Dermis microvascular lymphatic vessel endothelial cell (primary cell): ENCODE data around the gene MNS1. TPM values are rescaled to one million over a fixed set of nuclear protein-coding genes. Genes with fewer than 3 reads are reported as not detected.
"Not testable (repeated sequence)": the region's sequence is repeated elsewhere in the genome, so short reads cannot be mapped to it uniquely, and the experiment has no call there.

Source experiments
- DNase-seq, 2 donors: peaks; one replicate each; pipeline versions ENCODE4 v3.0.0 to v3.0.0-alpha.2; 2010; ENCODE audit warnings: low read depth in 2 of 2
- total RNA-seq: library from RNA; depleted of rRNA; stranded (reverse); fragments of >200 nt; gene quantifications from 2 replicates; pipeline ENCODE4 v1.2.1, GENCODE V29; 2014

Gene MNS1
- 0.13 TPM in 2 replicates for total RNA-seq

- DNase-seq: peak; percentile 95 to 96
Measured at GRCh38 chr15:56464893-56465520, at the start of gene MNS1. Gene MNS1 (minus strand): TSS chr15:56465137. CDS start chr15:56464972, 165 bp downstream.

- DNase-seq: peak; percentile 68 to 78
Measured at GRCh38 chr15:56496635-56497034, 31.7 kb upstream of the MNS1 start.

- no peak for DNase-seq
Measured at GRCh38 chr15:56495533-56495932, 30.6 kb upstream of the MNS1 start.

GRCh38 chr15:56495053-56495452 lies 30.1 kb upstream of the MNS1 start:
- no peak for DNase-seq

DNA sequence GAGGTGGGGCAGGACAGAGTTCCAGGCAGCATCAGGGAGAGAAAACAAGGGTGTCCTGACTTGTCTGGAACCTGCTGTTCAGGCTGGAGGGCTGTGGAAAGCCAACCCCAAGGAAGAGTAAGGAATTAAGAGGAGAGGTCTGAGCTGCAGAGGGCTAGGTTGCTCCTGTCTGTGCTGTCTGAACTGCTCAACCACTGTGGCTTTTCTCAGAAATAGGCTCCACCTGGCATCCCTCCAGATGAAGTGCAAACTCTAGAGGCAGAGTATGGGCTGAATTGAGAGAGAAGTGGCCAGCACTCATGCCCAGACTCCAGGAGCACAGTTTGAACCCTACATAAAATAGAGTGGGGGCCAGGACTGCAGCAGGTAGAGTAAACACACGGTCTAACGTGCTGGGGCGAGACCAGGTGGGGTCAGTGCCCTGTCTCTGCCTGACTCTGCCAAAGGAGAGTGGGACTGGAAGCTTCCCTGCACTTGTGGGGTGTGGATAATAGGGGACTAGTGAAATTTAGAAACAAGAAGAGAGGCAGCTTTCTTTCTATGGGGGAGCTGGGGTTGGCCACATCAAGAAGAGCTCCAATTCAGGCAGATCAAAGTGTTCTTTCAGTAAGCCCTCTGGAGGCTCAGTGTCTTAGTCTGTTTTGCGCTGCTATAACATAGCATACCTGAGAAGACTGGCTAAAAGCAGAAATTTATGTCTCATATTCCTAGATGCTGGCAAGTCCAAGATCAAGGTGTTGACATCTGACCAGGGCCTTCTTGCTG lies 28.0 kb upstream of the MNS1 start:
- DNase-seq: no peak

DNA sequence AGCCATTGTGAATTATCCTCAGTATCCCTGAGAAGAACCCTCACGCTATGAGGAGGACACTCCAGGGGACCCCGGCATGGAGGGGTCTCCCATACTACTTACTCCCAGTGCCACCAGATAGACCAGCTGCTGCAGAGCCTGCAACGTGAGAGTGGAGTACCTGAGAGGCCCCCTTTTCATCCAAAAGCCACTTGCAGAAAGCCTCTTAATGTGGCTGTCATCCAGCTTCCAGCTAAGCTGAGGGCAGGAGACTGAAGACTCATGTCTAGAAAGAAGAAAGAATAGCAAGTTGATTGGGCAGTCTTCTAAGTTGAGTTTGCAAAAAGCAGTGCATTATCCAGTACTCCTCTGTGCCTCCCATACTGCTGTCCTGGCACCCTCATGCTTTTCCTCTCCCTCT lies 27.3 kb upstream of the MNS1 start:
- DNase-seq: no peak

GRCh38 chr15:56491110-56491722 lies 26.3 kb upstream of the MNS1 start:
- DNase-seq: peak; percentile 50 to 81

DNA sequence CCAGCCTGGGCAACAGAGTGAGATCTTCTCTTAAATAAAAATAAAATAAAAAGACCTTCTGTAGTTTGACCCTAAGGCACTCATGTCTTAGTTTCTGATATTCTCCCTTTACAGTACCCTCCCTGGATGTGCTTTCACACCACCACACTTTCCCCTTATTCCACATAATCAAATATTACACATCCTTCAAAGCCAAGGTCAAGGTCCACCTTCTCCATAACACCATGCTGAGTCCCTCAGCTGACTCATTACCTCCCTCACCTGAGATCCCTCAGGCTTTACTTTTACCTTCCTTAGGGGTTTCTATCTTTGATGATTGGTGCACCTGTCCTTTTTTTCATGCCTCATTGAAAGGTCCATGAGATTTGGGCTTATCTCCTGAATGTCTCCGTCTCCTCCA lies 25.5 kb upstream of the MNS1 start:
- no peak for DNase-seq

- not testable (repeated sequence) for DNase-seq
Measured at GRCh38 chr15:56486206-56486605, 21.3 kb upstream of the MNS1 start.

DNA sequence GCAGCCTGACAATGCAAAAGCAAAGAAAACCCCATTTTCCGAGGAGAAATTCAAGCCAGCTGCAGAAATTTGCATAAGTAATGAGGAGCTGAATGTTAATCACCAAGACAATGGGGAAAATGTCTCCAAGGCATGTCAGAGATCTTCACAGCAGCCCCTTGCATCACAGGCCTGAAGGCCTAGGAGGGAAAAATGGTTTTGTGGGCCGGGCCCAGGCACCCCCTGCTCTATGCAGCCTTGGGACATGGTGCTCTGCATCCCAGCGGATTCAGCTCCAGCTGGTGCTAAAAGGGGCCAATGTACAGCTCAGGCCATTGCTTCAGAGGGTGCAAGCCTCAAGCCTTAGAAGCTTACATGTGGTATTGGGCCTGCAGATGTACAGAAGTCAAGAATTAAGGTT lies 20.5 kb upstream of the MNS1 start:
- DNase-seq: not testable (repeated sequence)

DNA sequence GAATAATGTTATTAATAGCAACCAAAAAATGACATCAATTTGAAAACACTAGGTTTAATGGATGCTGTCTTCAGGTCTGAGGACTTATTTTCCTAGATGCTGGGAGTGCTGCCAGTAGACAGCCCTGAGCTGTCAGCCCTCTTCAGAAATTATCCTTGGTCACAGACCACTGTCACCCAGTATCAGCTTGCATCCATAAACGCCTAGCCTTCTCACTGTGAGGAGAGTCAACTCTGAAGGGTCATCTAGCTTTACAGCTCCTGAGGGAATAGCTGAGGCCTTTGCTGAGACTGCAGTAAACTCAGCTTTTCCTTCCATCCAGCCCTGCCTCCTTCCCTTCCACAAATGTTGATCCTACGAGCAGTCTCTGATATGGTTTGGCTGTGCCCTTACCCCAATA lies 19.4 kb upstream of the MNS1 start:
- DNase-seq: no peak

DNA sequence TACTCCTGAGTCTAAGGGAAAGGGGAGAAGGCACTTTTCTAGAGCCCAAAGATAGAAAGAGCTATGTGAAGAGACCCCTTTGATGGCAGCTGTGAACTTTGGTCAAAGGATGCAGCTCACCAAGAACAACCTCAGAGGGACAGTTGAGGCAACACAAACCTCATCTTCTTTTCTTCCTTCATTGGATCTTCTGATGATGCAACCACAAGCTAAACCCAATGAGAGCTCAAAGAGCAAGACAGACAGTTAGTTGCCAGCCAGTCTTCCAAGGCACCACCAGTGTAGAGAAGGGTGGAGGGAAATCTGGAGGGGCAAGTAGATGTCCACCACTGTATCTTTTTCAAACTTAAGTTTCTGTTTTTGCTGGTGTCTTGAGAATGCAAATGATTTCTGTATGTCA lies 10.4 kb upstream of the MNS1 start:
- no peak for DNase-seq

DNA sequence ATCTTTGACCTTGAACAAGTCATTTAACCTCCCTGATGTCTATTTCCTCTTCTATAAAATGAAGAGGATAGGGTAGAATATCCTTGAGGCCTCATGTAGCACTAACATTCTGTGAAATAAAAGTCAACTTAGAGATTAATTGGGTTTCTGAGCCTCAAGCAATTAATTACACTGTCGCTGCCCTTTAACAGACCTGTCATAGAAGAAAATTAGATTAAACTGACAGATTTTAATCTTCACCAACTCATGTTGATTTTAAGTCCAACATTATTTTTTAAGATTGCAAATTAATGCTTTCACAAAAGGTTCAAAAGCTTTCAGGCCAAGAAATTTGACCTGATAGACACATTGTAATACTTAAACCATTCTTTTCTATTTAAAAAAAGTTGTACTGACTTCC lies 8.1 kb upstream of the MNS1 start:
- DNase-seq: no peak

DNA sequence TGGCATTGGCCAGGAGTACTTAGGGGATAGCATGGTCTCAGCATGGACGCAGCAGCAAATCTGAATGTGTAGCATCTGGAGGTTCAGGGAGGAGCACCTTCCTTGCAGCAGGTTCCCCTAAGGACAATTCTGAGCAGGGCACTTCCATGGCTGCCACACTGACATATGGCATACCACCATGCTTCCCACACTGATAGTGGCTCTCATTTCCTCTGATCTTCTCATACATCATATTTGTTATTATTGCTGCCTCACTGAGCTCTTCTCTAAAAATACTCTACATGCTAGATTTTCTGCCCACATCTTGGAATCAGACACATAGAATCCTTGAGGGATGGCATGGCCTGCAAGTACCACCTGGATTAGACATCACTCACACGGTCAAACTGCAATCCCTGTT lies 7.3 kb upstream of the MNS1 start:
- DNase-seq: no peak

DNA sequence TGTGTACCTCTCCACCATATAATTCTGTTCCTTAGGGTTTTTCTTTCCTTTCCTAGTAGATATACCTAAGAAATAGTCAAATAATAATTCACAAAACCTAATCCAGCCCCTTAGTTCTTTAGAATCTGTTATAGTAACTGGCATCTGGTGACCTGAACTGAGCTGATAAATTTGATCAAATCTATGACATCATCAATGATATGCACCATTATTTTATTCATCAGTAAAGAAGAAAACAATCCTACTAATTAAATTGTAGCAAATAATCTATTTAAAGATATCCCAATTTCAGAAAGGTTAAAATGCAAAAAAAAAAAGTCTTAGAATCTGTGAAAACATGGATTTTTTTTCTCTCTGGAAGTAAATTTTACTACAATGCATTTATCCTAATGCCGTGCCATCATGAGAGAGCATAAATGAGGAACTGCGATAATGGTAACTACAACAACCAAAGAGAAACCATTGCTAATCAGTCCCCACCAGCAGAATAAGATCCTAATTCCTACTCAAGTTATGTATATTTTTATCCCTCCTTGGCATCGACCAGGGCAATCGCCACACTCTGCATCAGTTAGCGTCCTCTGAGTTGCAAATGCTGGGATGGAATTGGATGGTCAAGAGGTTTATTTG lies 6.6 kb upstream of the MNS1 start:
- no peak for DNase-seq

GRCh38 chr15:56469483-56469882 lies 4.5 kb upstream of the MNS1 start:
- no peak for DNase-seq

GRCh38 chr15:56468401-56468800 lies 3.5 kb upstream of the MNS1 start:
- no peak for DNase-seq

GRCh38 chr15:56467616-56468015 lies 2.7 kb upstream of the MNS1 start:
- DNase-seq: no peak

- no peak for DNase-seq
Measured at GRCh38 chr15:56460947-56461346, 4.0 kb downstream of the MNS1 start.

DNA sequence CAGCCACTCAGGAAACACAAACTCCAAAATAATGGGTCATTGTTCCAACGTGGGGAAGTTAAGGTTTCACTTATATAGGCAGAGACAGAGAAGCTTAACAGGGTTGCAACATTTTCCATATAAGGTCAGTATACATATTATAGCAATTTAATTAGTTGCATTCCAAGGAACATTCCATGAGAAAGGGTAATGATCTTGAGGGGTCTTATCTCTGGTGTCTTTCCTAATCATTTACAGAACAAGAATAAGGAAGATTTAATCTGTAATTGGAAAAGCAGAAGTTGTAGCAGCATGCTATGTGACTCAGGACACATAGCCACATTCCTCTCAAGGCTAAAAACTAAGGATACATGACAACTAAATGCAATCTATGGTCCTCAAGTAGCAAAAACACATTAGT lies 4.9 kb downstream of the MNS1 start:
- DNase-seq: no peak

DNA sequence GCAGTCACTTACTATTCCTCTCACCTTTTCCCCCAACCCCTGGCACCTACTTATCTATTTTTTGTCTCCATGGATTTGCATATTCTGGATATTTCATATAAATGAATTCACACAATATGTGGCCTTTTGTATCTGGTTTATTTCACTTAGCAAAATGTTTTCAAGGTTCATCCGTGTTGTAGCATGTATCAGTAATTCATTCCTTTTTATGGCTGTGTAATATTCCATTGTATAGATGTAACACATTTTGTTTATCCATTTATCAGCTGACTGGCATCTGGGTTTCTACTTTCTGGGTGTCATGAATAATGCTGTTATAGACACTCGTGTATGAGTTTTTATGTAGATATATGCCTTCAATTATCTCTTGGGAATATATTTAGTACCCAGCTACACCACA lies 5.8 kb downstream of the MNS1 start:
- DNase-seq: no peak

DNA sequence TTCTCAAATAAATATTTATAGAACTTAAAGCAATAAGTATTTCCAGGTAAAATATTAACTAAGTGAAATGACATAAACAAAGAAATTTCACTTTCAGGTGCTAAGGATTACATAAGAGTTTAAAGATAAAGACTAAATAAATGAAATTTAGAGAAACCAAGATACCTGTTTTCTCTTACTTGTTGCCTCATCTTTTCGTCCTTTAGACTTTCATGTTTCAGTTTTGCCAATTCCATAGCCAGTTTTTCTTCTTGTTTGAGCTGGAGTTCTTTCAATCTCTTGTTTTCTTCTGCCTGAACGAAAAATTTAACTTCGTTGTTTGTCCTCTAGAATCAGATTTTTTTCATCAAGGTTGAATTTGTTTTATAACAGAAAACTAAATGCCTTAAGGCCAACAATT lies 8.7 kb downstream of the MNS1 start:
- no peak for DNase-seq
